ES-I3 (cell line): ENCODE results near the gene MT1A.
"Not testable (repeated sequence)": the region's sequence is repeated elsewhere in the genome, so short reads cannot be mapped to it uniquely, and the experiment has no call there.

Experiments used
- H3K36me3 ChIP-seq: 2 replicates; pipeline ENCODE4 v1.6.1; 2013; ENCODE audit warnings: mild to moderate bottlenecking, low read length, control low read depth, moderate library complexity; ENCODE audit not compliant: insufficient read depth
- H3K4me1 ChIP-seq: 2 replicates; pipeline ENCODE4 v1.6.1; 2013; ENCODE audit warnings: mild to moderate bottlenecking, control low read depth, low read length; ENCODE audit not compliant: insufficient read depth
- H3K9ac ChIP-seq: 2 replicates; pipeline ENCODE4 v1.6.1; 2013; ENCODE audit warnings: low read depth, mild to moderate bottlenecking, low read length, moderate library complexity
- H3K9me3 ChIP-seq: 2 replicates; pipeline ENCODE4 v1.6.1; 2013; ENCODE audit warnings: mild to moderate bottlenecking, low read length, moderate library complexity; ENCODE audit not compliant: control insufficient read depth, insufficient read depth

Gene MT1A

DNA sequence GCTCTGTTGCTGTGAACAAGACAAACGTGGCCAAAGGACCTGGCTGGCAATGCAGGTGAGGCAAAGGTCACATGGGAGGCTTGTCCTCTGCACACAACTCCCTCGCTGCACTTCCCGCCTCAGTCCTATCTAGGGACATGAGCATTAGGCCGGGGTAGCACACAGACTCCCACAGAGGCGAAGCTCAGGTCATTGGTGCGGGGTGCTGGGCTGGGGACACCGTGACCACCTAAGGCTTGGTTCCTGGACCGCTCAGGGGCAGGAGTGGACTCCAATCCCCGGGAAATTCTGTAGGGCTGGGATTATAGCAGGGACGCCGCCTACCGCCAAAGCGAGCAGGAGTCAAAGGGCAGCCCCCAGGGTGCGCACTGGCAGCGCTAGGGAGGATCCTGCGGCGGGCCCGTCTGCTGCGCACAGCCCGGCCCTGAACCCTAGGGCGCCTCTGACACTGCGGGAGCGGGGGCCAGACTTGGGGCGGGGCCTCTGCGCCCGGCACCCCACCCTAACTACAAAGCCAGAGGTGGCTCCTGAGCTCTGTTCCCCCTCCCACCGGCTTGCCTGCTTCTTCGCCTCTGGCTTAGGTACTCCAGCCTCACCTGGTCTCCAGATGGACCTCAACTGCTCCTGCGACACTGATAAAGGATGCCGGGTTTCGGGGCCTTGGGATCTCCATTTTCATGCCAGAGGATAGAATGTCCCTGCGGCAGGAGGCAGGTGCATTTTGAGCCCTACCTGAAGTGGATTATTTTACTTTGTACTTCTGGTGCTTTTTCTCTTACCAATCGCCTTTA lies 9.4 kb downstream of the MT1A start:
- no peaks in the 10 kb centered on the region for H3K9me3 ChIP-seq
- peak overlapping the region; percentile 25; the same call in 1 of the 2 replicates for H3K9ac ChIP-seq
- no peaks in the 10 kb centered on the region for H3K36me3 ChIP-seq
- H3K4me1 ChIP-seq = no peaks in the 10 kb centered on the region; the same call in 1 of the 2 replicates

DNA sequence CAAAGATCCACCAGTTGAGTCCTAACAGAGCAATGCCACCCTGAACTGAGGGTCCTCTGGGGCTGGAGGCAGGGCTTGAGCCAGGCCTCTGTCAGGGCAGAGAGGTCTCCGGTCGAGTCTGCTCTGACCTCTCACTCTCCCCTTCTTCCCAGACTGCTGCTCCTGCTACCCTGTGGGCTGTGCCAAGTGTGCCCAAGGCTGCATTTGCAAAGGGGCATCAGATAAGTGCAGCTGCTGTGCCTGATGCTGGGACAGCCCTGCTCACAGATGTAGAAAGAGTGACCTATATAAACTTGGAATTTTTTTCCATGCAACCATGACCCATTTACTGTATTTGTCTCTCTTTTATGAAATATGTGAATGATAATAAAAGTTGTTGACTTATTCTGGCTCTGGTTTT lies 10.8 kb downstream of the MT1A start:
- H3K9me3 ChIP-seq = no peaks in the 10 kb centered on the region
- no peaks in the 10 kb centered on the region; the same call in 1 of the 2 replicates for H3K4me1 ChIP-seq
- H3K36me3 ChIP-seq = no peaks in the 10 kb centered on the region
- H3K9ac ChIP-seq = no peak overlapping the region

DNA sequence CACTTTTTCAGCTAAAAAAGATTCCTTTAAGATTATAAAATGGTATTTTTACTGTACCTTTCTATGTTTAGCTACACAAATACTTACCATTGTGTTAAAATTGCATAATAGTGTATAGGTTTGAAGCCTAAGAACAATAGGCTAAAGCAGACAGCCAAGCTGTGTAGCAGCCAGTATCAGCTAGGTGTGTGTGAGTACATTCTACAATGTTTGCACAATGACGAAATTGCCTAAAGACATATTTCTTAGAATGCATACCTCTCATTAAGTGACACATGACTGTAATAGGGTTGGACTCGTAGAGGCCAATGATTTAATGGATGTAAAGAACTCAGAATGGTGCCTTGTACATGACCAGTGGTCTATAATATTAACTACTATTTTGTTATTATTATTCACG lies 11.4 kb downstream of the MT1A start:
- H3K9me3 ChIP-seq = no peaks in the 10 kb centered on the region
- no peak overlapping the region for H3K9ac ChIP-seq
- no peaks in the 10 kb centered on the region; the same call in 1 of the 2 replicates for H3K4me1 ChIP-seq
- H3K36me3 ChIP-seq = no peaks in the 10 kb centered on the region

DNA sequence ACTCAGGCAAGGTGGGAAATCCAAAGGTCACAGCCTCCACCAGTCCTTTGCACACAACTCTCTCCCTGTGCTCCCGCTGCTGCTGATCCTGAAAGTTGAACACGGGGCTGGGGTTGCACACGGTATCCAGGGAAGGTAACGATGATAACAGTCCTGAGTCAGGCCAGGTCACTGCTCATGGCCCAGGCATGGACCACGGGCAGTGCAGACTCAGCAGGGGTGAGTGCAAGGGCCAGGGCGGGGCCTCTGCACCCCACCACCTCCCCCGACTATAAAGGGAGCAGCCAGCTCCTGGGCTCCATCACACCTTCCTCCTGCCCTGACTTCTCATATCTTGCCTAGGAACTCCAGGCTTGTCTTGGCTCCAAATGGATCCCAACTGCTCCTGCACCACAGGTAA lies 13.1 kb downstream of the MT1A start, which contains the start of gene MT1B:
TSS of gene MT1B (plus strand) at position 301 of the 400 bp plus-strand sequence. CDS start at position 369, 68 bp downstream.
- no peak within 1 kb of the TSS for H3K9ac ChIP-seq
- H3K36me3 ChIP-seq = no peaks in the 10 kb centered on the region
- no peaks in the 10 kb centered on the region for H3K9me3 ChIP-seq
- H3K4me1 ChIP-seq = no peaks in the 10 kb centered on the region; the same call in 1 of the 2 replicates

DNA sequence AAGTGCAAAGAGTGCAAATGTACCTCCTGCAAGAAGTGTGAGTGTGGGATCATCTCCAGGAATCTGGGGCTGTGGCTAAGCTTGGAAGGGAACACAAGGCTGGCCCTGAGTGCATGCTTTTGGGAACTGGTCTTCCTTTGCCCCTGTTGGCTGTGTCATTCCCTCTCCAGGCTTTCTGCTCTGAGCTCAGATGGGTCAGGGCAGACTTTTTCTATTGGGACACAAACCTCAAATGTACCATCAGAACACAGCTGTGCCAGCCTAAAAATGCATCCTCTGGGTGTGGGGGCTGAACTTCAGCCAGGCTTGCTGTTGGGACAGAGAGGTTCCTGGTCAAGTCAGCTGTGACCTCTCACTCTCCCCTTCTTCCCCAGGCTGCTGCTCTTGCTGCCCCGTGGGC lies 14.1 kb downstream of the MT1A start:
- no peaks in the 10 kb centered on the region; the same call in 1 of the 2 replicates for H3K4me1 ChIP-seq
- no peak overlapping the region for H3K9ac ChIP-seq
- no peaks in the 10 kb centered on the region for H3K36me3 ChIP-seq
- no peaks in the 10 kb centered on the region for H3K9me3 ChIP-seq

DNA sequence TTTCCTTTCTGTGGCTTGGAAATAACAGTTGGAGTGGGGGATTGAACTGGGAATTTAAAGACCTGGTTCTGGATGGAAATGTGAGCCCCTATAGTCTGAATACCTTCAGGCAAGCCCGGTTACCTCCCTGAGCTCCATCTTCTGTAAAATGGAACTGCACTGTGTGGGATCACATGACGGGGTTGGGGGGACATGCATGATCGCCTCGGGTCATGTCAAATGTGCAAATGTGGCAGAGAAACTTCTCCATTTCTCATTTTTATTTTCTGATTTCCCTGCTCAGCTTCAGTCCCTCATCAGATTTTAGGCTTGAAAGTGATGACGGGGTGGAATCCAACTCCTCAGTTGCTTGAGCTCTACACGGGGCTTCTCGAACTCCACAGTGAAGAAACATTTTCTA lies 14.8 kb downstream of the MT1A start:
- Histone ChIP-seq H3K9me3 (no peaks in the 10 kb centered on the region), H3K4me1 (no peaks in the 10 kb centered on the region), H3K9ac (no peak overlapping the region), H3K36me3 (no peaks in the 10 kb centered on the region)

DNA sequence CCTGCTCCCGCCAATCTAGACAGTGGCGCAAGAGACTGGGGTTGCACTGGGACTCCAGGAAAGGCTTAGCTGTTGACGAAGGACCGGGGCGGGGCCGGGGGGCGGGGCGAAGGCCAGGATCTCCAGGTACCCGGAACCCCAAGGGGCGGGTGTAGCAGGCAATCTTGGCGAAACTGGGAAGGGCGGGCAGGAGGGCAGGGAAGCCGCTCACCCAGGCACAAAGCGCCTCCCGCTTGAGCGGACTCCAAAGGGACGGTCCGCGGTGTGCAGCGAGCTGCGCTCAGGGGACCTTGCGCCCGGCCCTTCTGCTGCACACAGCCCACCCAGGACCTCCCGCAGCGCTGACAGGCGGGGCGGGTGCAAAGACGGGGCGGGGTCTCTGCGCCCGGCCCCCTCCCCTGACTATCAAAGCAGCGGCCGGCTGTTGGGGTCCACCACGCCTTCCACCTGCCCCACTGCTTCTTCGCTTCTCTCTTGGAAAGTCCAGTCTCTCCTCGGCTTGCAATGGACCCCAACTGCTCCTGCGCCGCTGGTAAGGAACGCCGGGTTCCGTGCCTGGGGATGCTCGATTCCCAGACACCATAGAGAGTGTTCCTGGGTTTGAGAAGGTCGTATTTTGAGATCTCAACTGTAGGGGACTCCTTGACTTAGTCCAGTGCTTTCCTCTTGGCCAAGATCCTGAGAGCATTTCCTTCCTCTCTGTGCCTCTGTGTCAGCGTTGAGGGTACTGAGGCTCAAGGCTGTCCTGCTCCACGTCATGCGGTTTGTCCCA lies 19.3 kb downstream of the MT1A start, which contains the start of gene MT1F:
TSS of gene MT1F (plus strand) at position 405 of the 772 bp plus-strand sequence. CDS start at position 505, 100 bp downstream.
- Histone ChIP-seq H3K4me1 (0 out of 2 replicates have a peak, but pooled peaks cover 6% of the 10 kb centered on the region), H3K36me3 (no peaks in the 10 kb centered on the region), H3K9ac (peak within 1 kb of the TSS; percentile 57), H3K9me3 (no peaks in the 10 kb centered on the region)

DNA sequence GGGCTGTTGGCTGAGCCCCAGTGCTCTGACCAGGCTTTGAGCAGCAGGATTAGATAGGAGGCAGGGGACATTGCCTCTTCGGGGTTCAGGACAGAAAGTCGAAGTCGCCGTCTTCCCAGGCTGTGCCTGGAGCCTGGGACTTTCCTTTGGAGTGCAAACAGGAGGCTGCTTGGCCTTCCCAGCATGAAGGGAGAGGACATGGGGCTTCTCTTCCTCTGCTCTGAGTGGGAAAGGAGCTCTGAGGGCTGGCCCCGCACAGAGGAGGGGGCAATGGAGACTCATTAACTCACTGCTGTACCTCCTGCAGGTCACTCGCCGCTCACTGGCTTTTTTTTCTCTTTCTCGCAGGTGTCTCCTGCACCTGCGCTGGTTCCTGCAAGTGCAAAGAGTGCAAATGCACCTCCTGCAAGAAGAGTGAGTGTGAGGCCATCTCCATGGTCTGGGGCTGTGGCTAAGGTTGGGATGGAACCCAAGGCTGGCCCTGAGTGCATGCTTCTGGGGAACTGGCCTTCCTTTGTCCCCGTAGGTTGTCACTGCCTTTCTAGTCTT lies 19.9 kb downstream of the MT1A start:
- no peaks in the 10 kb centered on the region for H3K9me3 ChIP-seq
- 0 out of 2 replicates have a peak, but pooled peaks cover 6% of the 10 kb centered on the region for H3K4me1 ChIP-seq
- H3K9ac ChIP-seq = peak overlapping the region; percentile 57; the same call in 1 of the 2 replicates
- H3K36me3 ChIP-seq = no peaks in the 10 kb centered on the region

DNA sequence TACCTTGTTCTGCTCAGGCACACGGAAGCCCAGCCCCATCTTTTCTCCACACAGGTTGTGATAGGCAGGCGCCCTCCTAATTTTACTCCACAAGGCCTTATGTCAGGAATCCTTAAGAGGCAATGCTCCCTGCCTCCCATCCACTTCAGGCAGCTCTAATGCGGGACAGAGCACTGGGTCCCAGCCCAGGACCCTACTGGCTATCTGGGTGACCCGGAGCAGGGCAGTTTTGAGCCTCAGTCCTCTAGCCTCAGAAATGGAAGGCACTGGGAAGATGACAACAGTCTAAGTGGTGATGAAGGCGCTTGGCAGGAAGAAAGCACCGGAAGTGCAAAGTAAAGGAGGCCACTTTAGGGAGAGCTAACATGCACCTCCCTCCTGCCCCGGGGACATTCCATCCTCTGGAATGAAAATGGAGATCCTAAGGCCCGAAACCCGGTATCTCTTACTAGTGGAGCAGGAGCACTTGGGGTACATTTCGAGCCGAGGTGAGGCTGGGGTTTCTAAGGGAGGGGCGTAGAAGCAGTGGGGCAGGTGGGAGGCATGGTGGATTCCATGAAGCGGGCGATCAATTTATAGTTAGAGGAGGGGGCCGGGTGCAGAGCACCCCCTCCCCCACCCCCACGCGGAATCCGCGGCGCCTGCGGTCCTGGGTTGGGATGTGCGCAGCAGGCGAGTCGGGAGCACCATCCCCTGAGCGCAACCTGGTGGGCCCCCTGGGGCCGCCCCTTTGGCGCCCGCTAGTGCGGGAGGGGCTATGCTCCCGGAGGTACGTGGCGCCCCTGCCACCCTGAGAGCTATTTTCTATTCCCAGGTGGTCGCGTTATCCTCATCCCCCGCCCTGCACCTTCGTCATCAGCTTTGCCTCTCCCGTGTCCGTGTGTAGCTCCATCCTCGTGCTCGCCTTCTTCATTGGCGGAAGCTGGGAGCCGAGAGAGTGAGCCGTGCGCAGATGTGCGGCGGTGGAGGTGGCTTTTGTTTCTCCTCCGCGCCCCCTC lies 24.2 kb downstream of the MT1A start:
- H3K36me3 ChIP-seq = no peaks in the 10 kb centered on the region
- H3K9ac ChIP-seq = peak overlapping the region; percentile 59
- H3K9me3 ChIP-seq = no peaks in the 10 kb centered on the region
- H3K4me1 ChIP-seq = peaks cover 9% of the 10 kb centered on the region; the same call in 1 of the 2 replicates

DNA sequence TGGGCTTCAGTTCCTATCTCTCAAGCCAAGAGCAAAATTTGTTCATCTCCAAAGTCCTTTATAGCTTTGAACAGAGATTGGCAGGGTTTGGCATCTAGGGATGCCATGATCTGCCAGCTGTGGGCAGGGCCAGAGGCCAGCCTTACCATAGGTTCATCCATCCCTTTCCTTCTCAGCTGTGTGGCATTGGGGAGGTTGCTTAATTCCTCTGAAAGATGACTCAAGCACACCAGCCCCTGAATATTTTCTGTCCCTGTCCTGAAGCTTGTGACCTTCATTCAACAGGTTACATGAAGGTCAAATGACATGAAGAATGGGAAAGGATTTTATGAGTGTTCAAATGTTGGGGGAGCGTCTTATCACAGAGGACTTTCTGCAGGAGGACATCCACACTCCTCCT lies 26.0 kb downstream of the MT1A start:
- peaks cover 9% of the 10 kb centered on the region; the same call in 1 of the 2 replicates for H3K4me1 ChIP-seq
- no peaks in the 10 kb centered on the region for H3K36me3 ChIP-seq
- H3K9me3 ChIP-seq = no peaks in the 10 kb centered on the region
- H3K9ac ChIP-seq = no peak overlapping the region

DNA sequence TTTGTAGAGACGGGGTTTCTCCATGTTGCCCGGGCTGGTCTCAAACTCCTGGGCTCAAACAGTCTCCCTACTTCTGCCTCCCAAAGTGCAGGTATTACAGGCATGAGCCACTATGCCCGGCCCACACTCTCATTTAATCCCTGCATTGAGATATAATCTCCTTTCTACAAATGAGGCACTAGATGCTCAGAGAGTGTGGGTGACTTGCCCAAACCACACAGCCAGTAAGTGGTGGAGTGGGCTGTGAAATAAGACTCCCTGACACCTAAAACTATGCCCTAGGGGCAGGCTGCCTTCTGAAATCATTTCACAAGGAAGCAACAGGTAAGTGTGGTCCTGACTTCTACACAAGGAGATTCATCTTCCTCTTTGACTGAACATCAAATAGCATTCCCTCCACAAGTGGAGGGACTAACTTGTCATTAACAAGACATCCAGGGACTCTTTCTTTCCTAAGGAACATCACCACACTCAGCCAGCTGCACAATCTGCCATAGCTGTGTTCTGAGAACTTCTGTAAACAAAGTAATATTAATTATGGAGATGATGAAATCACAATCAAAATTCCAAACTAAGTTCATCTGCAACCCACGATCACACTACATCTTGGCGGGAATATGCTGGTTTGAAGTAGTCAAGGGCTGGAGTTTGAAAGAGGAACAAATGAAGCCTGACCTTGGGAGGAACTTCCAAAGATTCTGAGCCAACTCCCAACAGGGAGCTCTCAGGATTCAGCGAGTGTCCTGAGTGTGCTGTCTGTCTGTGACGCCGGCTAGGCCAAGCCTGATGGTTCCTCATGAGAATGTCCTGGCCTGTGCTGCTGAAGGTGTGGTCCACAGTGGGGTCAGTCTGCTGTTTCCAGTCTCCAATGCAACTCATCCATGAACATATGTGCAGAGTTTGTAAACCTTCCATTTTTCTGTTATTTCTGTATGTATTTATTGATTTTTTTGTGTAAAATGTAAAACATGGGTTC lies 27.1 kb downstream of the MT1A start:
- not testable (repeated sequence) for H3K36me3 ChIP-seq

DNA sequence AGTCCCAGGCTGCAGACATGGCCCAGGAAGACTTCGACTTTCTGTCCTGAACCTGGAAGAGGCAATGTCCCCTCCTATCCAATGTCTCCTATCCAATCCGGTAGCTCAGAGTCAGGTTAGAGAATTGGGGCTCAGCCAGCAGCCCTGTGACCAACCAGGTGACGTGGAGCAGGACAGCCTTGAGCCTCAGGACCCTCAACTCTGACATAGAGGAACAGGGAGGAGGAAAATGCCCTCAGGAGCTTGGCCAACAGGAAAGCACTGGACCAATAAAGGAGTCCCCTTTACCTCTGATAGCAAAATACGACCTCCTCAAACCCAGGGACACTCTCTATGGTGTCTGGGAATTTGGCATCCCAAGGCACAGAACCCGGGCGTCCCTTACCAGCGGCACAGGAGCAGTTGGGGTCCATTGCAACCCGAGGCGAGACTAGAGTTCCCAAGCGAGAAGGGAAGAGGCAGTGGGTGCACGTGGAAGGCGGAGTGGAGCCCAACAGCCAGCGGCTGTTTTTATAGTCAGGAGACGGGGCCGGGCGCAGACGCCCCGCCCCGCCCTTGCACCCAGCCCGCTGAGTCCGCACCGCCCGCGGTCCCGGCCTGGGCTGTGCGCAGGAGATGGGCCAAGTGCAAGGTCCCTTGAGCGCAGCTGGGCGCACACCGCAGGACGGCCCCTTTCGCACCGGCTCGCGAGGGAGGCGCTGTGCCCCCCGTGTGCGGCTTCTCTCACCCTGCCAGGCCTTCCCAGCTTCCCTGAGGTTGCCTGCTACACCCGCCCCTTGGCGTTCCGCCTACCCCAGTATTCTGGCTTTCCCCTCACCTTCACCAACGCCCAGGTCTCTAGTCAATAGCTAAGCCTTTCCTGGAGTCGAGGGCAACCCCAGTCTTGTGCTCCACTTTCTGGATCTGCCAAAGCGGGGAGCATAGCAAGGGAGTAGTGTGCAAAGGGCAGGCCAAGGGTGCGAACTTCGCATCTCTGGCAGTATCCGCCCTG lies 29.4 kb downstream of the MT1A start, which contains the start of gene MT1G:
TSS of gene MT1G (minus strand) at position 485 of the 991 bp plus-strand sequence. CDS start at position 413, 72 bp downstream.
- H3K9me3 ChIP-seq = no peaks in the 10 kb centered on the region
- H3K36me3 ChIP-seq = no peaks in the 10 kb centered on the region
- H3K4me1 ChIP-seq = peaks cover 8% of the 10 kb centered on the region
- H3K9ac ChIP-seq = peak within 1 kb of the TSS; percentile 47

More for the DNA sequence above, 27.1 kb downstream of the MT1A start:
- H3K9me3 ChIP-seq, H3K9ac ChIP-seq: not testable (repeated sequence)
- peaks cover 13% of the 10 kb centered on the region for H3K4me1 ChIP-seq
